ELR (cell line): ENCODE results near the gene CNTD1.

Experiments
- DNase-seq: peaks from one replicate; pipeline ENCODE4 v3.0.0-alpha.2; 2015; ENCODE audit warnings: low read depth

Gene CNTD1

GRCh38 chr17:42803074-42803883 is 4.6 kb downstream of the CNTD1 start:
- no peak for DNase-seq

DNA sequence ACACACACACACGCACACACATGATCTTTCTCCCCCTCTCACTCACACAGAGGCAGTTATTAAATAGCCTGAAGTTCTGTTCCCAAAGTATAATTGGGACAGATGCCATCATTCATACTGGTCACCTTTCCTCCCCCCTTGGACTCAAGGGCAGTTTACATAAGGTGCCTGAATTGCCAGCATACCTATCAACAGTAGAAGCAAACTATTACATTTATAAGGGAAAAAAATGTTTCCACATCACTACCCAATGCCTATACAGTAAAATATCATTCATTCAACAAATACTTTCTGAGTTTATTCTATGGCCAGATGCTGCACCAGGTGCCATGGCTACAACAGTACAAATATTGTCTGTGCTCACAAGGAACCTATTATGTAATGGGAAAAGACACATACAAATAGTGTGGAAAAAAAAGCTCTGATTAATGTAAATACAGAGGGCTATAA is 6.3 kb downstream of the CNTD1 start:
- no peak for DNase-seq

DNA sequence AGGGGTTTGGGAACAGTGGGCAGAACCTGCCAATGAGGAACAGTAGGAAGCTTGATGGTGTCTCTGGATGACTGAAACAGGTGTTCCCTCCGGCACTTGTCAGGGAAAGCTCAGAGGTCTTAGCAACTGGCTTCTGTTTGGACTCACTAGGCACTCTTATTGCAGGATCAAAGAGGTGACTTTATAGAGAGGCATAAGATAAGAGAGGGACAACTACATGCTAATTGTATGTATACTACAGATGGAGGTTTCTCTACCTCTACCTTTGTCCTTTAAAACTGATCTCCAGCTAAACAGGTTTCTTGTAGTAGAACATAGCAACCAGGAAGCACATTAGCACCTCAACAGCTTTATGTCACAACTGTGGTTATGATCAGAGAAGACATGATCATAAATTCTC is 7.6 kb downstream of the CNTD1 start:
- DNase-seq: no peak

DNA sequence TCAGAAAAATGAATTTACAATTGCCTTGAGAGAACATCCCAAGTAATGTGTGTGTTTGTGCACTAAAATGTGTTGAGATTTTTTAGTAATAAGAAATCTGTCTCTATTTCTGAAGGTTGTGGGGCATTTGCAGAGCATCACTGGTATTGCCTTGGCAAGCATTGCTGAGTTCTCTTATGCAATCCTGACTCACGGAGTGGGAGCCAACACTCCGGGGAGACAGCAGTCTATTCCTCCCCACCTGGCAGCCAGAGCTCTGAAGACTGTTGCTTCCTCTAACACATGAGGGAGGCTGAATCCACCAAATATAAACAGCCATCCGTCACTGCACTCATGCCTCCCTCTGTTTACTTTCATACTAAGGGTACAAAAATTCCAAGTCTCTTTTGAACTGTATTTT is 10.6 kb downstream of the CNTD1 start:
- peak; percentile 86 for DNase-seq

- peak; percentile 98 for DNase-seq
Observed at GRCh38 chr17:42814633-42815399, 16.2 kb downstream of the CNTD1 start.

GRCh38 chr17:42817866-42818265 is 19.2 kb downstream of the CNTD1 start:
- DNase-seq: peak; percentile 83

GRCh38 chr17:42818379-42818778 is 19.7 kb downstream of the CNTD1 start:
- DNase-seq: peak; percentile 37

DNA sequence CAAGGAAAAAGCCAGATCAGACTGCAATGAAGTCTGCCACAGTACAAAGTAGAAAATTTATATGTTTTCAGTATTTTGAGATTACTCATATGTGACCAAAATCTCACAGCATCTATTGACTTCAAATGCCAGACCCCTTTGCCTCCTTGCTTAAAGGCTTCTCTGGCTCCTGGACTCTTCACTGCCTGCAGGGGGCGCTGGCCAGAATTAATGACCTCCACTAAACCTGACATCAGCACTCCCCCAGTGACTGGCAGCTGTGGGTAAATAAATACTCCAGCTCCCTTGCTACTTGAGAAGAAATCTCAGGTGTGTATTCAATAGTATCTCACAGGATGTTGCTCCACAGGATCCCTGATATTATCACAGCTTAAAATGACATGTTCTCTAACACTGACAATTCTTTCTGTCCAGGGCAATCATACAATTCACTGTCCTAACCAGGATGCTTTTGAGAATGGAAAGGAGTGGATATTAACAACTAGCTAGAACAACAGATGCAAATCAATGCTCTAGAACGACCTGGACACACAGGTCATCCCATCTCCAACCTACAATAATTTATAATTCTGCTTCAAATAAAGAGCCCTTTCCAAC is 21.4 kb downstream of the CNTD1 start:
- peak; percentile 85 for DNase-seq

DNA sequence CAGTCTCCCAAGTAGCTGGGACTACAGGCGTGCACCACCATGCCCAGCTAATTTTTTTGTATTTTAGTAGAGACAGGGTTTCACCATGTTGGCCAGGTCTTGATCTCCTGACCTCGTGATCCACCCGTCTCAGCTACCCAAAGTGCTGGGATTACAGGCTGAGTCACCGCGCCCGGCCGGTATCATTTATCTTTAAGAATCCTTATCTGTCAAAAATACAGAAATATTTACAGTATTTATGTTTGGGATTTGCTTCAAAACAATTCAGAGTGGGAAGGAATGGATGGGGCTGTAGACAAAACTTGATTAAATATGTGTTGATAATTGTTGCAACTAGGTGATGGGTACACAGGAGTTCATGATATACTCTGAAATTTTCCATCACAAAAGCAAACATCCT is 22.5 kb downstream of the CNTD1 start:
- no peak for DNase-seq

GRCh38 chr17:42827472-42827871 is 28.8 kb downstream of the CNTD1 start:
- DNase-seq: no peak

DNA sequence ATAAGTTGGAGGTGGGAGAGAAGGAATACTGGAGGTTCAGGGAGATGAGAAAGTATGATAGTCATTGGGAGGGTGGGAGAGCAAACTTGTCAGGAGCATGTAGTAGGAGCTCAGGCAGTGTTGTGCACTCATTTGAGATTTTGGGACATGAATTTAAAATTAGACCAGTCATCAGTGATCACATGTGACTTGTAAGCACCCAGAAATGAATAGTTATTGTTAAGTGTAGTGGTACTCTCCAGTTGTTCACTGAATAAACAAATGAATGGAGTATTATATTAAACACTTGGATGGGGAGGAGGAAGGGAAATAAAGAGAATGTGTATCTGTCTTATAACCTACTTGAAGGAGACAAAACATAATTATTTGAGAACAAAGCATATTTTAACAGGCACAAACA is 32.3 kb downstream of the CNTD1 start:
- DNase-seq: no peak

DNA sequence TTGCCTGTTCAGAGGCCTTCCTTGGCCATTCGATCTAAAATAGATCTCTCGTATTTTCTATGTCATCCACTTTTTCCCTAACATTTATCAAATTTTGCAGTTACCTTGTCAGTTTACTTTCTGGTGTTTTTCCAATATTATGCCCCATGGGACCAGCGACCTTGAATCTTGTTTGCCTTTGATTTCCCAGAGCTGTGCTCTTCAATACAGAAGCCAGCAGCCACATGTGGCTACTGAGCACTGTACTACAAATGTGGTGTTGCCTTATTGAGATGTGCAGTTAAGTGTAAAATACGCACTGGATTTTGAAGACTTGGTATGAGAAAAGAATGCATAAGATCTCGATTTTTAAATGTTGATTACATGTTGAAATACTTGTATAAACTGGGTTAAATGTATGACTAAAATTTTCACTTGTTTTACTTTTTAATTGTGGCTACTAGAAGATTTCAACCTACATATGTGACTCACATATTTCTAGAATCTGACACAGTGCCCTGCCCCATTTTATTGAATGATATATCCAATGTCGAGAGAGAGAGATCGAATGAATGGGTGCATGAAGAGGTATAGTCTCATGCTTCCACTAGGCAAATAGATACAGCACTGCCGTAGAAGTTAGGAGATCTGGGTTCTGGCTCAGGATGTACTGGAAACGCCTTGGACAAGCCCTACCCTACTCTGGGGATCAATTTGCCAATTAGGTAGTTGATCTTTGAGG is 33.7 kb downstream of the CNTD1 start:
- peak; percentile 50 for DNase-seq

DNA sequence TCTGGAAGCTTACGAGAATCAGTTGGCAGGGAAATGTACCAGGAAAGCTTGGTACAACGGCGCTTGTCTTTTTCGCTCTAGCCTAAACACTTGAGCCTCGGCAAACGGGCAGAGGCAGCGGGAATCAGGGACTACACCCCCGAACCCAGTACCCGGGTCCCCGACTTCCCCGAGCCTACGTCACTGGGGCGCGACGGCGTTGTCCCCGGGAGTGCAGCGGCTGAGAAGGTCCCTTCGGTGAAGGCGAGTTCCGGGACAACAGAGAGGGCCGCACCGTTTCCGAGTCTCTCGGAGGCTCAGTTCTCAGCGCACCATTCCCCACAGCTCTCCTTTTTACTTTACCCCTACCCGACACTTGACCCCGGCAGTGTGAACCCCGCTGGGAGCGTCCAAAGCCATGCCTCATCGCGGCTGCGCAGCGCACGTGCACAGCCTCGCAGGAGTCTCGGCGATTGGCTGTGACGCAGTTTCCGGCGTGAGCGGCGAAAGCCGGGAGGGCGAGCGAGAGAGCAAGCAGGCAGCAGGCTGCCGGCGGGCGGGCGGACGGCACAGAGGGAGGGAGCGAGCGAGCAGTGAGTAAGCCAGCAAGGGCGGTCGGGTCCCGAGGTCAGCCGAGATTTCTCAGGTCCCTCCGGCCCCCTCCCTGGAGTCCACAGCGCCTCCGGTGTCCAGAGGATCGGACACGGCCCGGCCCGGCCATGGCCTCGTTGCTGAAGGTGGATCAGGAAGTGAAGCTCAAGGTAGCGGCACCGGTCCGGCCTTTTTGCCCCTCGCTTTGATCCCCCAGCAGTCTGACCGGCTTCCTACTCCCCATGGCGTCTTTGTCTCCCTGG is 34.5 kb downstream of the CNTD1 start, which contains the start of gene PSME3:
Gene PSME3, plus strand, starts transcription at position 464 of the 833 bp plus-strand sequence. Its CDS starts 235 bp downstream, at position 699.
- DNase-seq: peak; percentile 95

- no peak for DNase-seq
Observed at GRCh38 chr17:42833767-42834422, 35.2 kb downstream of the CNTD1 start.

GRCh38 chr17:42835732-42836131 is 37.1 kb downstream of the CNTD1 start:
- DNase-seq: no peak

DNA sequence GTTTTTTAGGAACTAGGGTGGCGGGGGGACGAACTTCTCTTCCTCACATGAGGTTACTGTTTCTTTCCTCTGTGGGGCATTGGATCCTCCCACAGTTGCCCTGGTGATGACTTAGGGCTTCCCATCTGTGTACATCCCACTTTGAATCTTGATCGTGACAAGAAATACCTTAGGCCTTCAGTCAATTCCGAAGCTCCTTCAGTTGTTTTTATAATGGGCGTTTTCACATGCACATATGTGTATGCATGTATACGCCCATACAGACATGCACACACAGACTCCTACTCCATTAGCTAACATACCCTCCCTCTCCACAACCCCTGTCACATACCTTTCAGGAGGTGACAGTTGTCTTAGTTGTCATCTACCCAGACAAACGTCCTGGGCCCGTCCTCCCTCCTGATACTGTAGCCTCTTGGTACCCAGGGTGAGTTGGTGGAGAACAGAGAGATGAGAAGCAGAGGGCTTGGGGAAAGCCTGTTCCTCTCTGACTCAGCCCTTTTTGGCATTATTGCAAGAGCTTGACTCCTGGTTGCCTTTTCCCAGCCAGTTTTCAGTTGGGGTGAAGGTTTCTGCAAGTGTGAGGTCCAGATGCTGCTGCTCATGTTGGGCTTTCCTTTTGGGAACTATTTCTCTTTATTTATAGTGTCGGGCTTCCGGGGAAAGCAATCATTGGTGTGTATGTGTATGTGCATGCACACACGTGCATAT is 43.5 kb downstream of the CNTD1 start:
- DNase-seq: no peak

DNA sequence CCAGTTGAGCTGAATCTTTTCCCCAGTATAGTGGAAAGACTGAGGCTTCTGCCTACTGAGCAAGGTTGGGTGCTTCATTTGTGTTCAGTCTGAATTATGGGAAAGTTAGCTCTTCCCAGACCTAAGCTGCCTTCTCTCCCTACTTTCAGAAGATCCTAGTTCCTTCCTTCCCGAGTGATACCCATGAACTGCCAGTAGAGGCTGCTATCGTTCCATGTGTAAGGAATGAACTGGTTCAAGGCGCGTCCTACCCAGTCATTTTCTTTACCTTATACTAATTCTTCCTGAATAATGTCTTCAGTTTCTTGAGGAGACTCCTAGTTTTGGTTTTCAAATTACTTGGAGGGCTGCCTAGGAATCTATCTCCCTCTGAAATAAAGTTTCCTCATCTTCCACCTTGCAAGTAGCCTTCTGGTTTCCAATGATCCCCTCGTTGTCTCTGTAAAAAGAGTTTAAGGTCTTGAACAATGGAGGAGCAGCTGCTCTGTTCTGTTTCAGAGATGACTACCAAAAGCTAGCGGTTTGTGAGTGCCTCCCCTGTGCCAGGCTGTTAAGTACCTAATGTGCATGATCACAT is 44.8 kb downstream of the CNTD1 start:
- DNase-seq: peak; percentile 78

DNA sequence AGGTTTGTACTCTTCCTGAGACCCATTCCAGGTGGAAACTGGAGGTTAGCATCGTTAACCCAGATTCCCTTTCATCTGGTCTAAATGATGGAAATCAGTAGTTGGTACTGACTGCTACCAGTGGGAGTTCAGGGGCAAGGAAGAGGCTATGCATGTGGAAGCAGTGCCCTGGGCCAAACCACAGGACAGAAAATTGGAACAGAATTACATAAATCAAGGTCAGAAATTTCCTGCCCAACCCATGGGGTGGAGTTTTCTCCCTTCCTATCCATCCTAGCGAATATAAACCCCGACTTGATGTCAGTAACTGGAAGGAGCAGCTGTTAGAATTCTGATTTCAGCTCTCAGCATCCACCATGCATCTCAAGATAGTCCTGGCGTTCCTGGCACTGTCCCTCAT is 45.6 kb downstream of the CNTD1 start, which contains the start of gene AOC2:
Gene AOC2, plus strand, starts transcription at position 310 of the 400 bp plus-strand sequence. Its CDS starts 47 bp downstream, at position 357.
- no peak for DNase-seq

DNA sequence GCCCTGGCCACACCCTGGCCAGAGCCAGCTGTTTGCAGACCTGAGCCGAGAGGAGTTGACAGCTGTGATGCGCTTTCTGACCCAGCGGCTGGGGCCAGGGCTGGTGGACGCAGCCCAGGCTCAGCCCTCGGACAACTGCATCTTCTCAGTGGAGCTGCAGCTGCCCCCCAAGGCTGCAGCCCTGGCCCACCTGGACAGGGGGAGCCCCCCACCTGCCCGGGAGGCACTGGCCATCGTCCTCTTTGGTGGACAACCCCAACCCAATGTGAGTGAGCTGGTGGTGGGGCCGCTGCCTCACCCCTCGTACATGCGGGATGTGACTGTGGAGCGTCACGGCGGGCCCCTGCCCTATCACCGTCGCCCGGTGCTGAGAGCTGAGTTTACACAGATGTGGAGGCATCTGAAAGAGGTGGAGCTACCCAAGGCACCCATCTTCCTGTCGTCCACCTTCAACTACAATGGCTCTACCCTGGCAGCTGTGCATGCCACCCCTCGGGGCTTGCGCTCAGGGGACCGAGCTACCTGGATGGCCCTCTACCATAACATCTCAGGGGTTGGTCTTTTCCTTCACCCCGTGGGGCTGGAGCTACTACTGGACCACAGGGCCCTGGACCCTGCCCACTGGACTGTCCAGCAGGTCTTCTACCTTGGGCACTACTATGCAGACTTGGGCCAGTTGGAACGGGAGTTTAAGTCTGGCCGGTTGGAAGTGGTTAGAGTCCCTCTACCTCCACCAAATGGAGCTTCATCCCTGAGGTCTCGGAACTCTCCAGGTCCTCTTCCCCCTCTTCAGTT is 46.3 kb downstream of the CNTD1 start:
- no peak for DNase-seq
